HG03457 (cell line): Measurements from ENCODE around the gene UNC45A.

Experiments used
- ATAC-seq: cut with Tn5 transposase; IDR thresholded peaks from one replicate; pipeline ENCODE4 v1.9.1; 2021; ENCODE audit warnings: moderate number of reproducible peaks; ENCODE audit not compliant: unreplicated experiment

The UNC45A gene

GRCh38 chr15:90998737-90999136 is 63.7 kb downstream of the UNC45A start:
- ATAC-seq = no peak

GRCh38 chr15:91001209-91001608 is 66.1 kb downstream of the UNC45A start:
- ATAC-seq = no peak
